ENCODE data around the gene ENO2.
A peak's percentile ranks its signal among the peaks of the same experiment; 100 is the strongest.

Gene ENO2

GRCh38 chr12:6928022-6928702, 13.8 kb downstream of the ENO2 start:
- TF ChIP-seq POLR2A (IDR thresholded peaks at IDR 0.05; ENCODE audit: low read length): no peak
- no peak for TF ChIP-seq GATA1 (IDR thresholded peaks at IDR 0.05; ENCODE audit: low read depth, low read length)
- DNase-seq: no peak

- DNase-seq: no peak
- TF ChIP-seq GATA1 (IDR thresholded peaks at IDR 0.05; ENCODE audit: low read depth, low read length) (no peak), POLR2A (IDR thresholded peaks at IDR 0.05; ENCODE audit: low read length) (peak; percentile 33)
These were observed 14.5 kb downstream of the ENO2 start for GRCh38 chr12:6928703-6929407.

- TF ChIP-seq POLR2A (IDR thresholded peaks at IDR 0.05; ENCODE audit: low read length): peak; percentile 21
- TF ChIP-seq GATA1 (IDR thresholded peaks at IDR 0.05; ENCODE audit: low read depth, low read length): no peak
- DNase-seq: peak; percentile 58 to 81
These were observed 15.4 kb downstream of the ENO2 start for GRCh38 chr12:6929466-6930452.

- DNase-seq: no peak
- TF ChIP-seq GATA1 (IDR thresholded peaks at IDR 0.05; ENCODE audit: low read depth, low read length) (no peak), POLR2A (IDR thresholded peaks at IDR 0.05; ENCODE audit: low read length) (no peak)
These were observed 18.4 kb downstream of the ENO2 start for GRCh38 chr12:6932766-6933165.

GRCh38 chr12:6934110-6934509, 19.7 kb downstream of the ENO2 start:
- no peak for DNase-seq
- no peak for TF ChIP-seq GATA1 (IDR thresholded peaks at IDR 0.05; ENCODE audit: low read depth, low read length)
- TF ChIP-seq POLR2A (IDR thresholded peaks at IDR 0.05; ENCODE audit: low read length): no peak

GRCh38 chr12:6935371-6936193, 21.2 kb downstream of the ENO2 start:
- DNase-seq: no peak
- TF ChIP-seq GATA1 (IDR thresholded peaks at IDR 0.05; ENCODE audit: low read depth, low read length) (no peak), POLR2A (IDR thresholded peaks at IDR 0.05; ENCODE audit: low read length) (no peak)

GRCh38 chr12:6936194-6936635, 21.8 kb downstream of the ENO2 start:
- TF ChIP-seq GATA1 (IDR thresholded peaks at IDR 0.05; ENCODE audit: low read depth, low read length): no peak
- no peak for TF ChIP-seq POLR2A (IDR thresholded peaks at IDR 0.05; ENCODE audit: low read length)
- DNase-seq: no peak

- no peak for TF ChIP-seq GATA1 (IDR thresholded peaks at IDR 0.05; ENCODE audit: low read depth, low read length)
- no peak for TF ChIP-seq POLR2A (IDR thresholded peaks at IDR 0.05; ENCODE audit: low read length)
- peak in 1 of 2 experiments; percentile 54 for DNase-seq
These were observed 22.5 kb downstream of the ENO2 start for GRCh38 chr12:6936636-6937480.

- DNase-seq: peak; percentile 97
These were observed 23.3 kb downstream of the ENO2 start for GRCh38 chr12:6937481-6938352.

GRCh38 chr12:6938353-6939190, 24.2 kb downstream of the ENO2 start:
- no peak for DNase-seq
- TF ChIP-seq POLR2A (IDR thresholded peaks at IDR 0.05; ENCODE audit: low read length) (no peak), GATA1 (IDR thresholded peaks at IDR 0.05; ENCODE audit: low read depth, low read length) (no peak)

More at GRCh38 chr12:6937481-6938352, 23.3 kb downstream of the ENO2 start:
- TF ChIP-seq GATA1 (IDR thresholded peaks at IDR 0.05; ENCODE audit: low read depth, low read length) (no peak), POLR2A (IDR thresholded peaks at IDR 0.05; ENCODE audit: low read length) (peak; percentile 98)

GRCh38 chr12:6939191-6939540, 24.8 kb downstream of the ENO2 start:
- DNase-seq: no peak
- TF ChIP-seq POLR2A (IDR thresholded peaks at IDR 0.05; ENCODE audit: low read length): no peak
- no peak for TF ChIP-seq GATA1 (IDR thresholded peaks at IDR 0.05; ENCODE audit: low read depth, low read length)

Data from erythroblast (primary cell).